Heart right ventricle (tissue), 16 donors: ENCODE results near the gene CLDN17. TPM values are rescaled to one million over a fixed set of nuclear protein-coding genes. Genes with fewer than 3 reads are reported as not detected.

ENCODE experiments used
- ATAC-seq, 8 donors: fragments of 200-7000 bp; cut with Tn5 transposase; one replicate each; pipeline ENCODE4 v1.9.1; 2020; ENCODE audit warnings: mild to moderate bottlenecking in 8 of 8, moderate library complexity in 8 of 8, moderate number of reproducible peaks in 1 of 8
- DNase-seq, 2 donors: peaks; one replicate each; pipeline ENCODE4 v3.0.0-alpha.2; 2020
- H3K27ac ChIP-seq, 10 donors: fragments of 200-600 bp; sonication (generic) in 2 of 10; one replicate each; pipeline versions ENCODE4 v1.5.0 to v1.8.0; 2020 to 2022; ENCODE audit warnings: mild to moderate bottlenecking in 3 of 10
- H3K27me3 ChIP-seq, 7 donors: fragments of 200-600 bp; one replicate each; pipeline ENCODE4 v1.8.0; 2021 to 2022; ENCODE audit warnings: mild to moderate bottlenecking in 2 of 7
- H3K36me3 ChIP-seq, 9 donors: fragments of 200-600 bp; sonication (generic) in 1 of 9; one replicate each; pipeline versions ENCODE4 v1.5.0 to v1.8.0; 2020 to 2022; ENCODE audit warnings: mild to moderate bottlenecking in 2 of 9
- H3K4me1 ChIP-seq, 9 donors: fragments of 200-600 bp; sonication (generic) in 1 of 9; one replicate each; pipeline versions ENCODE4 v1.5.0 to v1.8.0; 2020 to 2022; ENCODE audit warnings: mild to moderate bottlenecking in 4 of 9
- H3K4me3 ChIP-seq, 10 donors: fragments of 200-600 bp; sonication (generic) in 2 of 10; one replicate each; pipeline versions ENCODE4 v1.5.0 to v1.8.0; 2020 to 2022; ENCODE audit warnings: mild to moderate bottlenecking in 7 of 10, moderate library complexity in 2 of 10
- H3K9me3 ChIP-seq, 11 donors: fragments of 200-600 bp in 10 of 11; sonication (generic) in 2 of 11; one replicate each; pipeline versions ENCODE4 v1.5.0 to v1.8.0; 2013 to 2022; ENCODE audit warnings: mild to moderate bottlenecking in 2 of 11, control low read depth in 1 of 11, moderate library complexity in 1 of 11
- CTCF ChIP-seq, 9 donors: fragments of 200-600 bp; sonication (generic) in 2 of 9; IDR thresholded peaks; one replicate each; pipeline versions ENCODE4 v1.5.0 to v1.8.0; 2021 to 2022; ENCODE audit warnings: antibody characterized with exemption in 9 of 9, mild to moderate bottlenecking in 5 of 9, moderate library complexity in 1 of 9
- WGBS, 2 donors: extraction: QIAGEN DNeasy Blood & Tissue Kit; methylation state at CpG; one replicate each; pipeline ENCODE4 v1.1.7; 2013; ENCODE audit warnings: inconsistent platforms in 1 of 2; 5-methylcytosine and 5-hydroxymethylcytosine counted together
- intact Hi-C, 10 donors: fragments of 100-400 bp; cut with DNase I; formaldehyde crosslinking; loops; one replicate each; pipeline versions ENCODE4 v1.11.1 to v1.14.2; 2022
- polyA plus RNA-seq, 2 donors: library from polyadenylated mRNA; stranded (reverse); fragments of 200-250 nt; gene quantifications; one replicate each; pipeline ENCODE4 v1.2.3, GENCODE V29; 2013
- total RNA-seq, 10 donors: library from RNA; stranded (reverse); fragmentation: NEBNext Ultra II Directional in 3 of 10; extraction: Animal tissue kit (Norgen Biotek cat#: 25700) in 3 of 10; gene quantifications; one replicate each; pipeline versions ENCODE4 v1.2.1 to v1.2.4, GENCODE V29; 2021 to 2023
- donor health status: Arrhythmogenic right ventricular cardiomyopathy.
- donor health status: ischemic (EF 13 %, LVEDD 7.1; RV severe dilation, severe dysfunction).
- donor health status: healthy with polysubstance abuse.
- donor health status: DM: no; HTN: yes; CAD: no.
- donor health status: DM: no; HTN: no; CAD: no.
- donor health status: ischemic (EF 25% LVEDD 6.9; RV normal size, moderate dysfunction).
- donor health status: ischemic (EF 25% LVEDD 5.7; RV mildly dilated, moderate dysfunction).
- donor health status: healthy.
- donor health status: DM: yes; HTN: yes; CAD: no.
- donor health status: Ischemic cardiomyopathy.
- donor health status: ischemic (EF 35%, LVEDD 5.7; RV mildly dilated, moderate dysfunction).
- donor health status: nonischemic (EF 11% LVEDD 7.7; RV severe dilation, severe dysfunction).
- donor health status: DM: yes; HTN: yes; CAD: no.
- donor health status: PGD.
- donor health status: ischemic (EF 29% LVEDD 5.4; RV normal size, mild dysfunction).
- donor health status: nonischemic (EF 23%, LVEDD 6.1; RV moderate dilation, normal function).

The CLDN17 gene
- total and polyA plus RNA-seq, 12 donors: not detected

GRCh38 chr21:30152792-30153191 is 13.8 kb downstream of the CLDN17 start:
- ATAC-seq (no peak), DNase-seq (no peak)
- no peak for TF ChIP-seq CTCF (IDR thresholded peaks at IDR 0.05)
- no peak overlapping the region for H3K27ac ChIP-seq
- no peaks in the 10 kb centered on the region for H3K36me3 ChIP-seq
- intact Hi-C loops: loop anchor here in 1 of 10 donors (5.0 kb wide), 1 partner anchor 1600 kb away; no protein-coding TSS in a partner anchor
- peaks cover 0 to 5% (median 0%) of the 10 kb centered on the region in 7 donors for H3K27me3 ChIP-seq
- H3K4me1 ChIP-seq: no peaks in the 10 kb centered on the region
- H3K4me3 ChIP-seq: no peak overlapping the region
- no peaks in the 10 kb centered on the region for H3K9me3 ChIP-seq

GRCh38 chr21:30148906-30149305 is 17.7 kb downstream of the CLDN17 start:
- Histone ChIP-seq H3K4me1 (no peaks in the 10 kb centered on the region), H3K4me3 (no peak overlapping the region), H3K36me3 (no peaks in the 10 kb centered on the region), H3K27ac (no peak overlapping the region), H3K27me3 (peaks cover 0 to 4% (median 0%) of the 10 kb centered on the region in 7 donors), H3K9me3 (no peaks in the 10 kb centered on the region)
- WGBS, 2 donors: 73 to 92% methylated on average over 1 of the region's 1 CpG
- ATAC-seq (no peak), DNase-seq (no peak)
- intact Hi-C loops: no loop called here
- no peak for TF ChIP-seq CTCF (IDR thresholded peaks at IDR 0.05)

- ATAC-seq (no peak), DNase-seq (no peak)
- Histone ChIP-seq H3K27me3 (peaks cover 0 to 4% (median 0%) of the 10 kb centered on the region in 7 donors), H3K36me3 (no peaks in the 10 kb centered on the region), H3K27ac (no peak overlapping the region), H3K9me3 (no peaks in the 10 kb centered on the region), H3K4me1 (no peaks in the 10 kb centered on the region), H3K4me3 (no peak overlapping the region)
- 79% methylated on average over 16 of the region's 16 CpGs for WGBS, 2 donors
- intact Hi-C loops: no loop called here
- no peak for TF ChIP-seq CTCF (IDR thresholded peaks at IDR 0.05)
Measured at GRCh38 chr21:30146558-30147282, 19.9 kb downstream of the CLDN17 start.

GRCh38 chr21:30138483-30138882 is 28.1 kb downstream of the CLDN17 start:
- Histone ChIP-seq H3K4me3 (no peak overlapping the region), H3K27me3 (no peaks in the 10 kb centered on the region), H3K27ac (no peak overlapping the region), H3K36me3 (no peaks in the 10 kb centered on the region), H3K9me3 (peaks cover 0 to 4% (median 0%) of the 10 kb centered on the region in 11 donors), H3K4me1 (no peaks in the 10 kb centered on the region)
- no peak for ATAC-seq
- no peak for DNase-seq
- no peak for TF ChIP-seq CTCF (IDR thresholded peaks at IDR 0.05)
- intact Hi-C loops: no loop called here
- WGBS, 2 donors: 75 to 82% methylated on average over 6 of the region's 6 CpGs
